ENCODE data around the gene UBAC2.

Gene UBAC2

GRCh38 chr13:99200432-99201167 is at the start of gene UBAC2:
TSS of gene UBAC2 (plus strand) at chr13:99200854. CDS start at chr13:99200909, 55 bp downstream.
- DNase-seq: peak; percentile 87 to 97 (median 92)

DNA sequence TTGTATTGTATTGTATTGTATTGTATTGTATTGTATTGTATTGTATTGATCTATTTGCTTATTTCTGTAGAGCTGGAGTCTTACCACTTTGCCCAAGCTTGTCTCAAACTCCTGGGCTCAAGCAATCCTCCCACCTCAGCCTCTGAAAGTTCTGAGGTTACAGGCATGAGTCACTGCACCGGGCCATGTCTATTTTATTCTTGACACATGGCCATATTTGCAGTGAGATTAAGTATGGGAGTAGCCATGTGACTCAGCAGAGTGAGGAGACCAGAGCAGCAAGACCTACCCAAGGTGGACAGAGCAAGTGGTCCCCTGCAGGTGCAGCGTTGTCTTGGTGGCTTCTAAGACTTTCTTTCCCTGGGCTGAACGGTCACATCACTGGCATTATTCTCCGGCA is 49.1 kb upstream of the UBAC2 start:
- DNase-seq: no peak

DNA sequence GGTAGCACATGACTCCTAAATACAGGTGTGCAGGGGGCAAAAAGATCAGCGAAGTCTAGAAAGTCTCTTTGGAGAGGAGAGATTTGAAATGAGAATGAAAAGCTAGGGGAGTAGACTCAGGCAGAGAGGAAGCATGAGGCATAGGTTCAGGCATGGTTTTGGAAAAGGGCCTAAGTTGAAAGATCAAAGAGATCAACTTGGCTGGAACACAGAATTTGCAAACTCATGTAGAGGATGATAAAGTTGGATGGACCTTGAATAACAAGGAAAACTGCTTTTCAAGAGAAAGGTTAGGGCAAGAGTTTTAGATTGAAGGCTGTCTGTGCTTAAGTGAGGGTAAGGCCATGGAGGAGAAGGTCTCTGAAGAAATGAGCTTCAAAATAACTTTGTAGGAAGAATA is 47.4 kb upstream of the UBAC2 start:
- no peak for DNase-seq

GRCh38 chr13:99154064-99154463 is 46.6 kb upstream of the UBAC2 start:
- DNase-seq: no peak

DNA sequence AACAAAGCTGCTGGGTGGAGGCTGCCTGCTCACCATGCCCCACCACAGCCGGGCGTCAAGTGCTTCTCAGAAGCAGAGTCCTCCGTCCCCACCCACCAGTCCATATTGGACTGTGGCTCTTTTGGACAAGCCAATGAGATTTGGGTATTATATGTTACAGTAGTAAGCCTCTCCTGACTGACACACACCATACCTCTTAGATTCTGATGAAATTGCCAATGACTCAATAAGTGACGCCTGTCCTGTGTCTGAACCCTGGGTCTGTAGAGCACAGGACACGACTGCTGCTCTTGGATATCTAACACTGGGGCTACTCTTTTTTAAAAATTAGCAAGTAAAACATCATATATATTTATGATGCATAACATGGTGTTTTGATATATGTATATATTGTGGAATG is 44.8 kb upstream of the UBAC2 start:
- no peak for DNase-seq

DNA sequence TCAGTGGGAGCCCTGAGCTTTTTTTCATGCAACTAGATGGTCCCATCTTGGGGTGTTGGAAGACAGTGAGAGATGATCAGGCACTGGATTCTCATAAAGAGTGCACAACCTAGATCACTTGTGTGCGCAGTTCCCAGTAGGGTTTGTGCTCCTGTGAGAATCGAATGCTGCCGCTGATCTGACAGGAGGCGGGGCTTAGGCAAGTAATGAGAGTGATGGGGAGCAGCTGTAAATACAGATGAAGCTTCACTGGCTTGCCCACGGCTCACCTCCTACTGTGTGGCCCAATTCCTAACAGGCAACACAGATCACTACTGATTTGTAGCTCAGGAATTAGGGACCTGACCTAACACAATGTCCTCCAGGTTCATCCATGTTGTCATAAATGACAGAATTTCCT is 43.6 kb upstream of the UBAC2 start:
- no peak for DNase-seq

DNA sequence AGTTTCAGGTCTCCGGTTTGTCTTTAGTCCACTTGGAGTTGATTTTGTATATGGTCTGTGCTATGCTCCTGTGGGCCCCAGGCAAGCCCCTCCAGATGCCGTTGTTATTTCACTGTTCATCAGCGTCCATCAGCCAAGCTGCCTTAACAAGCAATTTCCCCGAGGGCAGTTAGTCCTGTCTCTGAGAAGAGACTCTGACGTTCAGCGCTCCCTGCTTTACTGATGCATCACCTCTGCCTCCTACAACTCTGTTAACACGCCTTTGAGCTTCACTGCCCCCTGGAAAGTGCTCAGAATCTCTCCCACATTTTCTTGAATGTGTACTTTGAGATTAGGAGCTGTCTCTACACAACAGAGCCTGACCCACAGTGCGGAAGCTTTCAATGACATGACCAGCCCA is 41.8 kb upstream of the UBAC2 start:
- no peak for DNase-seq

- no peak for DNase-seq
Observed at GRCh38 chr13:99159331-99160061, 41.2 kb upstream of the UBAC2 start.

GRCh38 chr13:99160415-99160814 is 40.2 kb upstream of the UBAC2 start:
- no peak for DNase-seq

DNA sequence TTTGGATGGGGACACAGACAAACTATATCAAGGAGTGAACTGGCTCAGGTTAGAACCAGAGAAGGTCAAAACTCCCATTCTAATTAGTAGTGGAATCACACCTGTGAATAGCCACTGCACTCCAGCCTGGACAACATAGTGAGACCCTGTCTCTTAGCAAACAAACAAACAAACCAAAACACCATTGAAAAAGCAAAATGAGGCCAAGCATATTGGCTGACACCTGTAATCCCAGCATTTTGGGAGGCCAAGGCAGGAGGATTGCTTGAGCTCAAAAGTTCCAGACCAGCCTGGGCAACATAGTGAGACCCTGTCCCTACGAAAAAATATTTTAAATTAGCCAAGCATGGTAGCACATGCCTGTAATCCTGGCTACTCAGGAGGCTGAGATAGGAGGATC is 39.1 kb upstream of the UBAC2 start:
- no peak for DNase-seq

DNA sequence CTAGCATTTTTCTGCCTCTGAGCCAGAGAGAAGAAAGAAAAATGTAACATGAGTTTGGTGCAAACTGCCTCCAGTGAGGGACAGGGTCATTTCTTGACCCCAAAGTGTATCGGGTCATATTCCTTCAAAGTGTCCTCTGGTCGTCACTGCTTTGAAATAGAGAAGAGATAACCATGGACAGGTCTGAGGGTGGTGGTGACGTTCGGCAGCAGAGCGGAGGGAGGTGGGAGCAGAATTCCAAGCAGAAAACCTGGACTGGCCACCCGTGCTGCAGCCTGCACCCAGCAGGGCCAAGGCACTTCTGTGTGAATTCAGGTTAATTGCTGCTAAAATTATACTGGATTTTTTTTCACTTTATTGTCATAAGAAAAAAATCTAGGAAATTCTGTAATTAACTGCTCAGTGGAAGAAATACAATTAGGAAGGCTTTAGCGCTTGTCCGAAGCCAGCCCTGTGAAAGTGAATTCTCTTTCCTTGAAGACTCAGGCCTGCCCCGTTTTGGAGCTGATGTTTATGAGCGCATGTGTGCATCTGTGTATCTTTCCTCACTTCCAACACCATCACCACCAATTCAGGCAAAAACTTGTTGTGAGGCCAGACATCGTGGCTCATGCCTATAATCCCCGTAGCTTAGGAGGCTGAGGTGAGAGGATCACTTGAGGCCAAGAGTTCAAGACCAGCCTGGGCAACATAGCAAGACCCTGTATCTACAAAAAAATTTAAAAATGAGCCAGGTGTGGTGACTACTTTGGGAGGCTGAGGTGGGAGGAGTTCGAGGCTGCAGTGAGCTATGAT is 37.9 kb upstream of the UBAC2 start:
- no peak for DNase-seq

DNA sequence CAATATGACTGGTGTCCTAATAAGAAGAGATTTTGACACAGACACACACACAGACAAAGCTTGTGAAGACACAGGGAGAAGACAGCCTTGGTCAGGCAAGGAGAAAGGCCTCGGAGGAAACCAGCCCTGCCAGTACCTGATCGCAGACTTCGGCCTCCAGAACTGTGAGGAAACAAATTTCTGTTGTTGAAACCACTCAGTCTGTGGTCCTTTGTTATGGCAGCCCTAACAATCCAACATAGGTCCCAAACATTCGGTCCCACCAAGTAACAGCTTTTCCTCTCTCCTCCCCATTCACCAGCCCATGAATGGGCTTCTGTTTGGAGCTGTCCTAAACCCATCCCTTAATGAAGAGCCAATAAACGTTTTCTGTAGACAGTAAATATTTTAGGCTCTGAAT is 36.4 kb upstream of the UBAC2 start:
- DNase-seq: no peak

DNA sequence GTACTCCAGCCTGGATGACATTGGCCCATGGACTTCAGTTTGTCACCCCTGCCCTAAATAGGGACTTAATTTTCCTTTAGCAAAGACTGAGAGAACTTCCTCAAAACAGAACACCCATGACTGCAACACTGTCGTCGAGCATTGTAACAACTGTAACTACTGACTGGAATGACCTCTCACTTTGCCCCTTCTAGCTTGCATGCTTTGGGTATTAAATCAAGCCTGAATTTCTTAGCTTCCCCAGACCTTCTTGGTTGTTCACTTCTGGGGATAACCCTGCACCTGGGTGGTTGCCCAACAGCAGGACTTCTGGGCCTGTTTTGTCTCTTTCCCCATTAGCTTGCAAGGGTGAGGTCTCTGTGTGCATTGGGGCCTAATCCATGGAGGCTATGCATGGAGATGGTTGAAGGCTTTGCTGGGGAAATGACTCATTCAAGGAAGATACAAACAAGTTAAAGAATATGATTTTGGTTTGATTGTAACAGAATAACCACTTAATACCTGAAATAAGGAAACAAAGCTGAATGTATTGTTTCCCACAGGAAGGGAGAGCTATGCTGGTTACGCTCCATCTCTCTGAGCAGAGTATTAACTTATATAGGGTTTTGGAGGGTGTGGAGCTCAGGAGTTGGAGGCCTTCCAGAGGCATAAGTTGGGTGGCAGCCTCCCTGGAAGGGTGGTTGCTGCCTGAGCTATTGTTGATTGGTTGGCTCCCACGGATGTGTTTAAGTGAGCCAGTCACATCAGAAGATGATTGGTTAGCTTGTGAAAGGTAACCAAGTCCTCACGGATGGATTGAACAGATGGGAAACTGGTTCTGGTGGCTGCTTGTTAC is 34.7 kb upstream of the UBAC2 start:
- no peak for DNase-seq

- DNase-seq: no peak
Observed at GRCh38 chr13:99172951-99173350, 27.7 kb upstream of the UBAC2 start.

- DNase-seq: no peak
Observed at GRCh38 chr13:99173606-99174005, 27.0 kb upstream of the UBAC2 start.

DNA sequence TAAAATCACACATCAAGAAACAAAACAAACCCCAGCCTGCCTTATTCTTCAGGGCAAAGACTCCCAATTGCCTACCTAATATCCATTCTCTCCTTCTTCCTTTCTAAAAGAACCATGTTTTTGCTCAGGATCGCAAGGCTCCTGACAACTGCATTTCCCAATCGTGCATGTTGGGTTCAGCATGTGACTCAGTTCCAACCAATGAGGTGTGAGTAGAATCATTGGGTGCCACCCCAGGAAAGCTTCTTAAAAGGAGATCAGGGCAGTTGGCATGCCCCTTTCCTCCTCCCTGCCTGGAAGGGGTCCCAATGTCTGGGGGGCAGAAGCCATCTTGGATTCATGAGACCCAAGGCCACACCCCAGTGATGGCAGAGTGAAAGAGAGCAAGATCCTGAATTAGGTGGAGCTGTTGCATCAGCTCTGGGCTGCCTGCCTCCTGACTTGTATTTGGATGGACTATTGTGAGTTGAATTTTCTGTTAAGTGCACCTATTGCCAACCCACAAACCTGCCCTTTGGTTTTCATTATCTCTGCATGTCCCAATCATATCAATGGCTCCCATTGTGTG is 26.0 kb upstream of the UBAC2 start:
- no peak for DNase-seq

GRCh38 chr13:99176309-99177276 is 24.1 kb upstream of the UBAC2 start:
- peak; percentile 28 to 69 (median 50) for DNase-seq

DNA sequence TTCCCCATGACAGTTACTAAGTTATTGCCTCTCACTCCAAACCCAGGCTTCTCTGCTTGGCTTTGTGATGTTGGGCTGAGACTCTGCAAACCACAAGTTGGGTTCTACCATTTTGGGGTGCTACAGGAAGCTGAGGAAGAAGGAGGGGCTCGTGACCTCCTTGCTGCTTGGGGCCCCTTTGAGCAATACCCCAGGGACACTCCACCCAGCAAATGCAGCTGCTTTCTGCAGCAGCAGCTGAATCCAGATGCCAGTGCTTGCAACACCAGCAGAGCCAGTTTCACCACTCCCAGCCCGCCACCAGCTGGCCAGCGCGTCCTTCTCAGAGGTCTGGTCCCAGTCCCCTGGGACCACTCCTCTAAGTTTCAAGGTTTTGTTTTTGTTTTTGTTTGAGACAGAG is 22.0 kb upstream of the UBAC2 start:
- no peak for DNase-seq

DNA sequence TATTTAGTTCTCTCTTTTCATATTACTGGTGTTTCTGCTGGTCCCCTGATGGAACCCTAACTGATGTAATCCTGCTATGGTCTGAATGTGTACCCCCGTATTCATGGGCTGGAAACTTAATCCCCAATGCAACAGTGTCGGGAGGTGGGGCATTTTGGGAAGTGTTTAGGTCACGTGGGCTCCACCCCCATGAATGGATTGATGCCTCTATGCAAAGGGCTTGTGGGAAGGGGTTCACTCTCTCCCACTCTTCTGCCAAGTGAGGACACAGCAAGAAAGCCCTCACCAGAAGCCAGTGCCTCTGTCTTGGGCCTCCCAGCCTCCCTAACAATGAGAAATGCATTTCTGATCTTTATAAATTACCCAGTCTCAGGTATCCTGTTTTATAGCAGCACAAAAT is 21.2 kb upstream of the UBAC2 start:
- DNase-seq: no peak

DNA sequence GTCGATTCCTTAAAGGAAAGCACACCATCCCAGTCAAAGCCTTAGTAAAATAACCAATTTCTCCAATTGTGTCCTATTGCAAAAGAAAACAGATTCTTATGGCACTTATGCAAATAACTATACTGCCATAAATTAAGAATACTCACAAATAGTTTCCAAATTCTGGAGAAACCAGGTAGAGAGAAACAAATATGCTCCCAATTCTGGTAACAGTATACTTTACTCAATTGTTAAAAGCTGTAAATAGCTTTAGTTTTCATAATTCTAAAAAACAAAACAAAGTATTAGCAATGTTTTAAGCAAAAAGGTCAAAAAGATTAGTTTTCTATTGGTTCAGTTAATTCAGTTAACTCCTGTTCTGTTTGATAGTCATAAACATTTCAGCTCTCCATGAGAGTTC is 18.2 kb upstream of the UBAC2 start:
- no peak for DNase-seq

DNA sequence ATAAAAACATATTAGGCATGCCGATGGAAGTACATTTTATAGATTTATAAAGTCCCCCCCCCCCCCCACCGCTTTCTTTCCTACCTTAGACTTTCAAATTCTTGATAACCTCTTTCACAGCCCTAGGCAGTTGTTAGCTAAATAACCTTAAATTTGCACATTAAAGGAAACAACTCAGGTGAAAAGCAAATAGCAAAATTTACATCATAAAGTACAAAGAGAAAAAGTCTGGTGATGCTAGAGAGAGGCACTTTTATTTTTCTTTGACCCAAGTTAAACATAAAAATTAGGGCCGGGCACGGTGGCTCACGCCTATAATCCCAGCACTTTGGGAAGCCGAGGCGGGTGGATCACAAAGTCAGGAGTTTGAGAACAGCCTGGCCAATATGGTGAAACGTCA is 15.0 kb upstream of the UBAC2 start:
- DNase-seq: no peak
